Natural killer cell treated with Interleukin-12 subunit alpha and Interleukin-12 subunit beta and Interleukin-15 and Interleukin-18, amount 100 ng/mL, for 72 hours (primary cell): Measurements from ENCODE around the gene OSBPL2. TPM values are rescaled to one million over a fixed set of nuclear protein-coding genes. Genes with fewer than 3 reads are reported as not detected.
A peak's percentile ranks its signal among the peaks of the same experiment; 100 is the strongest.

ENCODE experiments used
- ATAC-seq, 2 donors: fragments of 150-1000 bp; cut with Tn5 transposase in 1 of 2; sonication (Bioruptor Pico), chemical (Tn5 transposase) in 1 of 2; 2 replicates each; pipeline ENCODE4 v1.10.0; 2021
- DNase-seq: peaks from one replicate; pipeline ENCODE4 v3.0.0; 2022; ENCODE audit warnings: low spot score
- H3K27ac Mint-ChIP-seq, 2 donors: 1 replicate in 1 of 2; 2 replicates in 1 of 2; pipeline ENCODE4 v1.8.0; 2022; ENCODE audit warnings: mixed read lengths in 2 of 2, mild to moderate bottlenecking in 1 of 2, moderate library complexity in 1 of 2
- H3K27me3 Mint-ChIP-seq, 2 donors: 1 replicate in 1 of 2; 2 replicates in 1 of 2; pipeline ENCODE4 v1.8.0; 2022; ENCODE audit warnings: mixed read lengths in 2 of 2
- H3K36me3 Mint-ChIP-seq: one replicate; pipeline ENCODE4 v1.8.0; 2022; ENCODE audit warnings: mixed read lengths
- H3K4me1 Mint-ChIP-seq, 2 donors: 1 replicate in 1 of 2; 2 replicates in 1 of 2; pipeline ENCODE4 v1.8.0; 2022; ENCODE audit warnings: low read depth in 2 of 2, mixed read lengths in 2 of 2, mild to moderate bottlenecking in 1 of 2
- H3K4me3 Mint-ChIP-seq: one replicate; pipeline ENCODE4 v1.8.0; 2022; ENCODE audit warnings: mixed read lengths
- H3K9me3 Mint-ChIP-seq: 2 replicates; pipeline ENCODE4 v1.8.0; 2022; ENCODE audit warnings: mixed read lengths
- total RNA-seq, 2 donors: library from RNA; stranded (reverse); gene quantifications; one replicate each; pipeline ENCODE4 v1.2.3, GENCODE V29; 2022

The OSBPL2 gene
- total RNA-seq: 10 to 100 TPM; 38.7 to 47.7 TPM

DNA sequence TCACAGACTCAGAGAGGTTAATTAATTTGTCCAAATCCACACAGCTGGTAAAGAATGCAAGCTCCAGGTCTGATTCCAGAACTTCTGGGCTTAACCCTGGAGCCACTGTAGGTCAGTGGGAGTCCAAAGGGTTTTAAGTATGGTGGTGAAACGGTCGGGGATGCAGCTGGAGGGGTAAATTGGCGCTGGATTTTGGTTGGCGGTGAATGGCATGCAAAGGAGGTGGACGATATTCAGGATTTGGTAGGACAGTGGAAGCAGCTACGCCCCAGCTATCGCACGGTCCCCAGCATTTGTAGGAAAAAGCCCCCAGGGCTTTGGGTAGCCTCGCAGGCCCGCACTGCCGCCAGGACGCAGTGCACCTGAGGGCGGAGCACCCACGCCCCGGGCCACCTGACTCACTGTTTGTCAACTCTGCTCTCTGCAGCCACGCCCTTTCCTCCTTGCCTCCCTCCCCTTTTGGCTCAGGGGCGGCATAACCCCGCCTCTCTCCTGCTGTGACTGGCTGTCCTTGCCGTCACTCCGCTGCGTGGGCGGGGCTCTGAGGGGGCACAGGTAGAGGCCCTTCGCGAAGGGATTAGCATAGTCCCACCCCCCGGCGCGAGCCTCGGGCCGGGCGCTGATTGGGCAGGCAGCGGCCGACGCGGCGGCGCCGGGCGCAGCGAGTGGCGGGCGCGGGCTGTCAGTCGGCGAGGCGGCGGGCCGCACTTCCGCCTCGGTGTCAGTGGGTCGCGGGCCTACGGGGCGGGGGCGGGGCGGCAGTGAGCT, at the start of gene OSBPL2:
Gene OSBPL2 (plus strand): TSS at position 721 of the 768 bp plus-strand sequence. CDS start 17,664 bp downstream, outside the sequence.
- ATAC-seq (peak; percentile 99), DNase-seq (peak; percentile 100)
- peak within 1 kb of the TSS; percentile 85 for H3K4me3 Mint-ChIP-seq
- H3K27ac Mint-ChIP-seq: peak within 1 kb of the TSS; percentile 62 to 85
- peaks cover 24 to 32% of the 10 kb centered on the region in 2 donors for H3K4me1 Mint-ChIP-seq
- H3K36me3 Mint-ChIP-seq: no peaks in the 10 kb centered on the region
- no peaks in the 10 kb centered on the region for H3K27me3 Mint-ChIP-seq
- H3K9me3 Mint-ChIP-seq: no peaks in the 10 kb centered on the region

DNA sequence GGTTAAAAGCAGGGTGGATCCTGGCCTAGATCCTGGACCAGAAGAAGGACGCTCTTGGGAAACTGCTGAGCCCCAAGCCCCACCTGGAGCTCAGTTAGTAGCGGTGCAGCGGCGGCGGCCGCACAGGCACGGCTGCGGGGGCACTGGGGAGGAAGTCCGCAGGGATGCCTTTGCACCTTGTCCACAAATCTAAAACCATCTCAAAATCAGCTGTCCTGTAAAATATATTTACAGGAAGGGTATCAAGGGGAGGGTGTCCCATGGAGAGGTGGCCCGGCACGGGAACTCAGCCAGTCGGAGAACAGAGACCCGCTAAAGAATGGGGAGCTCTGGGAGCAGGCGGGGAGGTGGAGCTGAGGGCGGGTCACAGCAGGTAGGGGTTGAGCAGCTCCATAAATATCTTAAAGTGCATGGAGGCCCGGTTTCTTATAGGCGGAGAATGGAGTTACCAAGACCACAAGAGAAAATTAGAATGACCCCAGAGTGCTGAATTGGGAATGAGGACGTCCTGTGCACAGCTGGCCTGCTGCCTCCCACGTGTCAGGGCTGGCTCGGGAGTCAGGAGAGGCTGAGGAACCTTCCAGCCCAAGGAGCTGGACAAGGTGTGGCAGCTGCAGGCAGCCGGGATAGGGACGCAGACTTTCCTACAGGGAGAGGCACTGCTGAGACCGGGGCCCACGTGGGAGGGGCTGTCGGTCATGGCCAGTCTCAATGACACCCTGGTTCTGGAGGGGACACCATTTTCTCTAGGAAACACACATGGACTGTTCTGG, 47.5 kb upstream of the OSBPL2 start:
- Mint-ChIP-seq H3K36me3 (peaks cover 4% of the 10 kb centered on the region), H3K27me3 (no peaks in the 10 kb centered on the region), H3K4me3 (no peak overlapping the region), H3K4me1 (peaks cover 13 to 17% of the 10 kb centered on the region in 2 donors), H3K27ac (peak overlapping the region in 1 of 2 donors; percentile 30), H3K9me3 (no peaks in the 10 kb centered on the region)
- ATAC-seq (no peak), DNase-seq (no peak)

DNA sequence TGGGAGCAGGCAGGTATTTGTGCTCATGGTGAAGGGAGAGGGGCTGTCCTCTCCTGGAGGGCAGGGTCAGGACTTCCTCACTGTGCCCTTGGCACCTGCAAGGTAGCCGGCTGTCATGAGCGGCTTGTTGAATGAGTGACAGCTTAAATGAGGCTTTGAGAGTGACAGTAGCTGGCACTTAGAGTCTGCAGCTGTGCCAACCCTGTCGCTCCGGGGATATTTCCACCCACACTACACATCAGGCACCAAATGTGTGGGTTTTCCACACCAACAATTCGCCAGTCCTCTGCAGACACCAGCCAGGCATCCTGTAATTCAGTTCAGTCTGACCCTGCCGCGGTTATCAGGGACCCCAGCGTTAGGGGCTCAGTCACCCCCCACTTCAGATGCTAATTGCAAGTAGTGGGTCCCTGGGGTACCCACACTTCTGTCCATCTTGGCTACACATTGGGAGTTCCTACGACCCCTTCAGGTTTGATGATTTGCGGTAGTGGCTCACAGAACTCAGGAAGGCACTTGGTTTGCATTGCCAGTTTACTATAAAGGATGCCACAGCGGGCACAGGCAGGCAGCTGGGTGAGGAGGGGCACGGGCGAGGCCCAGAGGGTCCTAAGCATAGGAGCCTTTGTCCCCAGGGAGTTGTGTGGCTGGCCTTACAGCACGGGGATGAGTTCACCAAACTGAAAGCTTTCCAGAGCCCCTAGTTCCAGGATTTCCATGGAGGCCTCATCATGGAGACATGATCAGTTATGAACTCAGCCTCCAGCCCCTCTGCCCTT, 46.4 kb upstream of the OSBPL2 start:
- no peak for ATAC-seq
- DNase-seq: no peak
- peaks cover 4% of the 10 kb centered on the region for H3K36me3 Mint-ChIP-seq
- no peak overlapping the region for H3K4me3 Mint-ChIP-seq
- H3K27ac Mint-ChIP-seq: no peak overlapping the region
- H3K27me3 Mint-ChIP-seq: no peaks in the 10 kb centered on the region
- H3K4me1 Mint-ChIP-seq: peaks cover 7 to 13% of the 10 kb centered on the region in 2 donors
- H3K9me3 Mint-ChIP-seq: no peaks in the 10 kb centered on the region

DNA sequence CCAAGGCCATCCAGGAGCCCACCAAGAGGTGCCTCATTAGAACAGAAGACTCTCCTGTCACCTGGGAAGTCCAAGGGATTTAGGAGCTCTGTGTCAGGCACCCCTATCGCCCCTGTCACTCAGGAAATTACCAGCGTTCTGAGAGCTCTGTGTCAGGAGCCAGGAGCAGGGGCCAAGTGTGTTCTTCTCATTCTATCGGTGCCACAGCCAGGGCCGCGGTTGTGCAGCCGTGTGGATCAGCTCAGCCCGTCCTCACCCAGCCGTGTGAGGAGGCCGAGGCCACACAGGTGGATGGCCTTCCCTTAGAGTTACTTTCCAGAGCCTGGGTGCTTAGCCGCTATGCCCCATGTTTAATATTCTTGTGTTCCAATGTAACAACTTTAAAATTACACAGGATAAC, 45.7 kb upstream of the OSBPL2 start:
- H3K36me3 Mint-ChIP-seq: peaks cover 4% of the 10 kb centered on the region
- ATAC-seq (no peak), DNase-seq (no peak)
- H3K9me3 Mint-ChIP-seq: no peaks in the 10 kb centered on the region
- no peaks in the 10 kb centered on the region for H3K27me3 Mint-ChIP-seq
- H3K4me1 Mint-ChIP-seq: peaks cover 6 to 9% of the 10 kb centered on the region in 2 donors
- H3K4me3 Mint-ChIP-seq: no peak overlapping the region
- no peak overlapping the region for H3K27ac Mint-ChIP-seq

DNA sequence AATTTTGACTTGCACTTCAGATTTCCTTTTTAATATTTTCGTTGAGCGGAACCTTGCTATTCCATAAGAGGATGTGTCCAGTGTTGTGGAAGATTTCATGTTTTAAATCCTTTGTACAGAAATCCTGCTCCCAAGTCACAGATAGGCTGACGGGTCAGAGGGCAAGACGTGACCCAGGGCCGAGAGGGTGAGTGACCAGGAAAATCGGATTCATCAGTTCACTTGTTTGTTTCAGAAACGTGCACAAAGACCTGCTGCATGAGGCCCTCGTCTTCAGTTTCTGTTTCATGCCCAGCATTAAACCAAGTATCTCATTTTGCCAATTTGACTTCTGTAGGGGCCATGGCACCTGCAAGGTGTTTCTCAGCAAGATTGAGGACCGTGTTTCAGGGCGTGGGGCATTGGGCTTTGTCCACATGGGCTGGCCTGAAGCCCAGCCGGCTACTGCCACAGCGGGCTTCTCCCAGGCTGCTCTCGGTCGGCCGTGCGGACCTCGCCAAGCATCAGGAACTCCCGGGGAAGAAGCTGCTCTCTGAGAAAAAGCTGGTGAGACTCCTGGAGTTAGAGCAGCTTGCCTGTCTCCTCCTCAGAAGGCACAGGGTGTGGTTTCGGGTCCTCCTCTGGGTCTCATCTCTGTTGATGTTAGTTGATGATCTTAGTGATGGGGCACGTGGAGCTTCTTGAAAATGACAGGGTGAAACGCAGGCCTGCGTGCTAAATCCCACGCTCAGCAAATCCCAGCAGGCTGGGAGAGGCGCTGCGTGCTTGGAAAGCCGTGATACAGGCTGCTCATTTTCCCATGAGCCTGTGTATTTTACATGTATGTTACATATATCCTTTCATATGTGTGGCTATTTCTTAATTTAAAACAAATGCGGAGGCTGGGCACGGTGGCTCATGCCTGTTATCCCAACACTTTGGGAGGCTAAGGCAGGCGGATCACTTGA, 45.0 kb upstream of the OSBPL2 start:
- no peaks in the 10 kb centered on the region for H3K9me3 Mint-ChIP-seq
- H3K4me3 Mint-ChIP-seq: no peak overlapping the region
- H3K27me3 Mint-ChIP-seq: no peaks in the 10 kb centered on the region
- H3K4me1 Mint-ChIP-seq: peaks cover 6% of the 10 kb centered on the region in 2 donors
- no peak for DNase-seq
- ATAC-seq: no peak
- H3K27ac Mint-ChIP-seq: no peak overlapping the region
- H3K36me3 Mint-ChIP-seq: peaks cover 4% of the 10 kb centered on the region

DNA sequence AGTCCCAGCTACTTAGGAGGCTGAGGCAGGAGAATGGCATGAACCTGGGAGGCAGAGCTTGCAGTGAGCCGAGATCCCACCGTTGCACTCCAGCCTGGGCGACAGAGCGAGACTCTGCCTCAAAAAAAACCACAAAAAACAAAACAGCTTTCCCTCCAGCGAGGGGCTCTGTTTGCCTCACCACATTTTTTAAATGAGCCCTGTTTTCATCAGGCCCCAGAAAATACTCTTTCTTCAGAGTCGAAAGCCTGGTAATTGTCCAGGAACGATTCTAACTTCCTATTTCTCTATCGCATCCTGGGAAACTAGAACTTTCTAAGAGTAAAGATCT, 43.3 kb upstream of the OSBPL2 start:
- H3K27ac Mint-ChIP-seq: no peak overlapping the region
- ATAC-seq (no peak), DNase-seq (no peak)
- H3K9me3 Mint-ChIP-seq: no peaks in the 10 kb centered on the region
- peaks cover 6% of the 10 kb centered on the region in 2 donors for H3K4me1 Mint-ChIP-seq
- no peaks in the 10 kb centered on the region for H3K27me3 Mint-ChIP-seq
- no peak overlapping the region for H3K4me3 Mint-ChIP-seq
- peaks cover 6% of the 10 kb centered on the region for H3K36me3 Mint-ChIP-seq

DNA sequence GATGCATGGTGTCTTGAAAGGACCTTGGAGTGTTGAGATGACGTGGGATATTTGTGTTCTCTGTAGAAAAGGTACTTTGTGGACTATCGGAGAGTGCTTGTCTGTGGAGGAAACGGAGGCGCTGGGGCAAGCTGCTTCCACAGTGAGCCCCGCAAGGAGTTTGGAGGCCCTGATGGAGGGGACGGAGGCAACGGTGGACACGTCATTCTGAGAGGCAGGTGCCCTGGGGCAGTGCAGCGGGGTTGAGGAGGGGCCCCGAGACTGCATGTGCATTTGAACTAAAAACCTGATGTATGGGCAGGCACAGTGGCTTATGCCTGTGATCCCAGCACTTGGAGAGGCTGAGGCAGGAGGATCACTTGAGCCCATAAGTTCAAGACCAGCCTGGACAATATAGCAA, 42.6 kb upstream of the OSBPL2 start:
- no peak overlapping the region for H3K4me3 Mint-ChIP-seq

DNA sequence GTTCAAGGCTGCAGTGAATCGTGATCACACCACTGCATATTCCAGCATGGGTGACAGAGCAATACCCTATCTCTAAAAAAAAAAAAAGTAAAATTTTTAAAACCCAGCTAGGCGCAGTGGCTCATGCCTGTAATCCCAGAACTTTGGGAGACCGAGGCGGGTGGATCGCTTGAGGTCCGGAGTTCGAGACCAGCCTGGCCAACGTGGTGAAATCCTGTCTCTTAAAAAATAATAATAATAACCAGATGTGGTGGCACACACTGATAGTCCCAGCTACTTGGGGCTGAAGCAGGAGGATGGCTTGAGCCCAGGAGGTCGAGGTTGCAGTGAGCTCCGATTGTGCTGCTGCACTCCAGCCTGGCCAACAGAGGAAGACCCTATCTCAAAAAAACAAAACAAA, 42.0 kb upstream of the OSBPL2 start:
- DNase-seq (no peak), ATAC-seq (no peak)
- Mint-ChIP-seq H3K36me3 (peaks cover 9% of the 10 kb centered on the region), H3K4me3 (no peak overlapping the region), H3K4me1 (peaks cover 0 to 6% of the 10 kb centered on the region in 2 donors), H3K9me3 (no peaks in the 10 kb centered on the region), H3K27me3 (no peaks in the 10 kb centered on the region), H3K27ac (no peak overlapping the region)

More for the DNA sequence above, 42.6 kb upstream of the OSBPL2 start:
- Mint-ChIP-seq H3K4me1 (peaks cover 1 to 6% of the 10 kb centered on the region in 2 donors), H3K27ac (no peak overlapping the region), H3K27me3 (no peaks in the 10 kb centered on the region), H3K36me3 (peaks cover 9% of the 10 kb centered on the region), H3K9me3 (no peaks in the 10 kb centered on the region)
- ATAC-seq (no peak), DNase-seq (no peak)

DNA sequence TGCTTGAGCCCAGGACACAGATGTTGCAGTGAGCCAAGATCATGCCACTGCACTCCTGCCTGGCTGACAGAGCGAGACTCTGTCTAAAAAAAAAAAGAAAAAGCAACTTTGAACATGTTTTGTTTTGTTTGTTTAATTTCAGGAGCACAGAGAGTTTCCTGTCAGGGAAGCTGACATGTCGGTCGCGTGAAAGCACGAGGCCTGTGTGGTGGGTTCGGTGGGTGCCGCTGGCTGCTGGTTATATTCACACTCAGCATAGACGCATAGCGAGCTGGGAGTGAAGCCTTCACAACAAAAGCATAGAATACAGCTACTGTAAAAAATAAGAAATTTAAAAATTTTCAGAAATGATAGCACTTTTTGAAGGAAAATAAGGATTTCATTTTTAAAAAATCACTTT, 41.0 kb upstream of the OSBPL2 start:
- DNase-seq (no peak), ATAC-seq (no peak)
- H3K4me3 Mint-ChIP-seq: no peak overlapping the region
- no peak overlapping the region for H3K27ac Mint-ChIP-seq
- H3K27me3 Mint-ChIP-seq: no peaks in the 10 kb centered on the region
- no peaks in the 10 kb centered on the region for H3K9me3 Mint-ChIP-seq
- peaks cover 9% of the 10 kb centered on the region for H3K36me3 Mint-ChIP-seq
- peaks cover 0 to 6% of the 10 kb centered on the region in 2 donors for H3K4me1 Mint-ChIP-seq

DNA sequence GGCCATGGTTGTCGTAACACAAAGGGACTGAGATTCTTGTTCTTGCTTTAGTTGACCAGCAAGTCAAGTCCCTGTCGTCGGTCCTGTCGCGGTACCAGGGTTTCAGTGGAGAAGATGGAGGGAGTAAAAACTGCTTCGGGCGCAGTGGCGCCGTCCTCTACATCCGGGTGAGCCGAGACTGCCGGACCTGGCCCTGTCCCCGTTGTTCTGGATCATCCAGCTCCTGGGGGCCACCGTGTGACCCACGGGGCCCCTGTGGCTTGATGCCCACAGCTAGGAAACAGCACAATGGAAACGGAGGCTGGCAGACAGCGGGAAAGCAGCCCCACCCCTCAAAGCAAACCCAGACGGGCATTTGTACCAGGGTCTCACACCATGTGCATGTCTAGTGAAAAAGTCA, 40.5 kb upstream of the OSBPL2 start:
- peaks cover 0 to 6% of the 10 kb centered on the region in 2 donors for H3K4me1 Mint-ChIP-seq
- ATAC-seq: no peak

DNA sequence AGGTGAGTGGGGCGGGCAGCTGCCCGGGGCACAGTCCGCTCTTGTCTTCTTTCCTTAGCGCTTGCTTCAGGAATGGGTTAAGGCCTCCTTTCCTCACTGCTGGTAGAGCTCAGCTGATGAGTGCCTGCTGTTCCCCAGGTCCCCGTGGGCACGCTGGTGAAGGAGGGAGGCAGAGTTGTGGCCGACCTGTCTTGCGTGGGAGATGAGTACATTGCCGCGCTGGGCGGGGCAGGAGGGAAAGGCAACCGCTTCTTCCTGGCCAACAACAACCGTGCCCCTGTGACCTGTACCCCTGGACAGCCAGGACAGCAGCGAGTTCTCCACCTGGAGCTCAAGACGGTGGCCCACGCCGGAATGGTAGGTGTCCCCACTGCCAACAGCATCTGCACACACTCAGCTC, 39.8 kb upstream of the OSBPL2 start:
- H3K4me1 Mint-ChIP-seq: peaks cover 0 to 6% of the 10 kb centered on the region in 2 donors
- no peaks in the 10 kb centered on the region for H3K9me3 Mint-ChIP-seq
- ATAC-seq: no peak
- no peak overlapping the region for H3K4me3 Mint-ChIP-seq
- DNase-seq: no peak
- no peak overlapping the region for H3K27ac Mint-ChIP-seq
- no peaks in the 10 kb centered on the region for H3K27me3 Mint-ChIP-seq
- peaks cover 9% of the 10 kb centered on the region for H3K36me3 Mint-ChIP-seq

More for the DNA sequence above, 40.5 kb upstream of the OSBPL2 start:
- no peaks in the 10 kb centered on the region for H3K9me3 Mint-ChIP-seq
- DNase-seq: no peak
- H3K27ac Mint-ChIP-seq: no peak overlapping the region
- no peak overlapping the region for H3K4me3 Mint-ChIP-seq
- no peaks in the 10 kb centered on the region for H3K27me3 Mint-ChIP-seq
- peaks cover 9% of the 10 kb centered on the region for H3K36me3 Mint-ChIP-seq

DNA sequence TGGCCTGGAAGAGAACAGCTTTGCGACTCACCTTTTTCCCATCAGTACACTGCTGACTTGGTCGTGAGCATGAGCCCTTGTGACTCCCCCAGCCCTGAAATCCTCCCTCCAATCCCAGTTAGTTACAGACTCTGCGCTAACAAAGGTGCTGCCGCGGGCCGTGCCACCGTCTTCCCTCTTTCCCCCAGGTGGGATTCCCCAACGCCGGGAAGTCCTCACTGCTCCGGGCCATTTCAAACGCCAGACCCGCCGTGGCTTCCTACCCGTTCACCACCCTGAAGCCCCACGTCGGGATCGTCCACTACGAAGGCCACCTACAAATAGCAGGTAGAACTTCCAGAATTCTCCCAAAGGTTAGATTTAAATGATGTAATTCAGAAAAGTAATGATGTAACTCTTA, 39.4 kb upstream of the OSBPL2 start:
- Mint-ChIP-seq H3K36me3 (peaks cover 9% of the 10 kb centered on the region), H3K27me3 (no peaks in the 10 kb centered on the region), H3K9me3 (no peaks in the 10 kb centered on the region), H3K4me3 (no peak overlapping the region), H3K4me1 (peaks cover 0 to 6% of the 10 kb centered on the region in 2 donors), H3K27ac (no peak overlapping the region)
- no peak for DNase-seq
- ATAC-seq: no peak
